Measurements from ENCODE around the gene ABHD17B.

ABHD17B gene

GRCh38 chr9:71819115-71819739 is 91.8 kb downstream of the ABHD17B start:
- peak; percentile 36 for DNase-seq (ENCODE audit: low read depth)

GRCh38 chr9:71816916-71817451 is 94.0 kb downstream of the ABHD17B start:
- no peak for DNase-seq (ENCODE audit: low read depth)

All from activated T-cell treated with anti-CD3 and anti-CD28 coated beads for 24 hours (primary cell).